ENCODE measurements around the gene NR6A1. TPM values are rescaled to one million over a fixed set of nuclear protein-coding genes. Genes with fewer than 3 reads are reported as not detected.

NR6A1 gene
- total RNA-seq, 6 donors from 2014 or later: 4.2 to 34.6 (median 8.2) TPM

- Histone ChIP-seq H3K9me3 (no peaks in the 10 kb centered on the region), H3K27ac (no peak overlapping the region), H3K4me1 (peaks cover 6 to 17% (median 8%) of the 10 kb centered on the region in 4 donors), H3K27me3 (peaks cover 0 to 17% (median 8%) of the 10 kb centered on the region in 4 donors), H3K36me3 (no peaks in the 10 kb centered on the region), H3K4me3 (no peak overlapping the region)
- WGBS, 2 donors: 68 to 76% methylated on average over 6 of the region's 6 CpGs
- ATAC-seq (ENCODE audit: low FRiP score in 2 of 2) (no peak), DNase-seq (no peak)
- no peak for TF ChIP-seq POLR2A (IDR thresholded peaks at IDR 0.05)
- TF ChIP-seq POLR2AphosphoS5 (IDR thresholded peaks at IDR 0.05): no peak
These were observed 291.0 kb downstream of the NR6A1 start for GRCh38 chr9:124479947-124480620.

GRCh38 chr9:124479371-124479770, 291.7 kb downstream of the NR6A1 start:
- peaks cover 0 to 17% (median 8%) of the 10 kb centered on the region in 4 donors for H3K27me3 ChIP-seq

GRCh38 chr9:124478354-124478753, 292.8 kb downstream of the NR6A1 start:
- DNase-seq (no peak), ATAC-seq (ENCODE audit: low FRiP score in 2 of 2) (no peak)
- Histone ChIP-seq H3K4me1 (peaks cover 6 to 17% (median 8%) of the 10 kb centered on the region in 4 donors), H3K9me3 (no peaks in the 10 kb centered on the region), H3K27me3 (peaks cover 0 to 17% (median 8%) of the 10 kb centered on the region in 4 donors), H3K4me3 (no peak overlapping the region), H3K36me3 (no peaks in the 10 kb centered on the region), H3K27ac (no peak overlapping the region)
- no peak for TF ChIP-seq POLR2A (IDR thresholded peaks at IDR 0.05)
- 68 to 71% methylated on average over 4 to 12 of the region's 12 CpGs for WGBS, 2 donors

More at GRCh38 chr9:124479371-124479770, 291.7 kb downstream of the NR6A1 start:
- Histone ChIP-seq H3K4me3 (no peak overlapping the region), H3K9me3 (no peaks in the 10 kb centered on the region), H3K36me3 (no peaks in the 10 kb centered on the region), H3K27ac (no peak overlapping the region), H3K4me1 (peaks cover 6 to 17% (median 8%) of the 10 kb centered on the region in 4 donors)
- ATAC-seq (ENCODE audit: low FRiP score in 2 of 2) (no peak), DNase-seq (no peak)
- TF ChIP-seq CTCF (IDR thresholded peaks at IDR 0.05) (no peak), POLR2A (IDR thresholded peaks at IDR 0.05) (no peak), EP300 (IDR thresholded peaks at IDR 0.05) (no peak), POLR2AphosphoS5 (IDR thresholded peaks at IDR 0.05) (no peak)
- 83 to 97% methylated on average over 6 to 16 of the region's 16 CpGs for WGBS, 2 donors

GRCh38 chr9:124477648-124478285, 293.3 kb downstream of the NR6A1 start:
- WGBS, 2 donors: 0 to 34% methylated on average over 3 to 15 of the region's 53 CpGs
- TF ChIP-seq CTCF (IDR thresholded peaks at IDR 0.05) (no peak), POLR2AphosphoS5 (IDR thresholded peaks at IDR 0.05) (no peak), POLR2A (IDR thresholded peaks at IDR 0.05) (no peak), EP300 (IDR thresholded peaks at IDR 0.05) (no peak)
- no peak overlapping the region for H3K27ac ChIP-seq
- no peaks in the 10 kb centered on the region for H3K9me3 ChIP-seq
- no peak for ATAC-seq (ENCODE audit: low FRiP score in 2 of 2)
- H3K4me1 ChIP-seq: peaks cover 6 to 17% (median 8%) of the 10 kb centered on the region in 4 donors
- DNase-seq: peak in 1 of 2 donors; percentile 75
- H3K36me3 ChIP-seq: no peaks in the 10 kb centered on the region
- peak overlapping the region in 2 of 4 donors; percentile 4 to 33 for H3K4me3 ChIP-seq
- H3K27me3 ChIP-seq: peaks cover 0 to 17% (median 8%) of the 10 kb centered on the region in 4 donors

- WGBS, 2 donors: 3 to 33% methylated on average over 6 to 15 of the region's 19 CpGs
- H3K9me3 ChIP-seq: no peaks in the 10 kb centered on the region
- no peak for TF ChIP-seq CTCF (IDR thresholded peaks at IDR 0.05)
- peak overlapping the region in 1 of 4 donors; percentile 33 for H3K4me3 ChIP-seq
- ATAC-seq (ENCODE audit: low FRiP score in 2 of 2): no peak
- H3K27ac ChIP-seq: no peak overlapping the region
- peak in 1 of 2 donors; percentile 56 for DNase-seq
- no peaks in the 10 kb centered on the region for H3K36me3 ChIP-seq
- peaks cover 0 to 17% (median 8%) of the 10 kb centered on the region in 4 donors for H3K27me3 ChIP-seq
- H3K4me1 ChIP-seq: peaks cover 6 to 11% (median 8%) of the 10 kb centered on the region in 4 donors
These were observed 293.9 kb downstream of the NR6A1 start for GRCh38 chr9:124477211-124477647.
